ENCODE measurements around the gene FAM107B.

DNA sequence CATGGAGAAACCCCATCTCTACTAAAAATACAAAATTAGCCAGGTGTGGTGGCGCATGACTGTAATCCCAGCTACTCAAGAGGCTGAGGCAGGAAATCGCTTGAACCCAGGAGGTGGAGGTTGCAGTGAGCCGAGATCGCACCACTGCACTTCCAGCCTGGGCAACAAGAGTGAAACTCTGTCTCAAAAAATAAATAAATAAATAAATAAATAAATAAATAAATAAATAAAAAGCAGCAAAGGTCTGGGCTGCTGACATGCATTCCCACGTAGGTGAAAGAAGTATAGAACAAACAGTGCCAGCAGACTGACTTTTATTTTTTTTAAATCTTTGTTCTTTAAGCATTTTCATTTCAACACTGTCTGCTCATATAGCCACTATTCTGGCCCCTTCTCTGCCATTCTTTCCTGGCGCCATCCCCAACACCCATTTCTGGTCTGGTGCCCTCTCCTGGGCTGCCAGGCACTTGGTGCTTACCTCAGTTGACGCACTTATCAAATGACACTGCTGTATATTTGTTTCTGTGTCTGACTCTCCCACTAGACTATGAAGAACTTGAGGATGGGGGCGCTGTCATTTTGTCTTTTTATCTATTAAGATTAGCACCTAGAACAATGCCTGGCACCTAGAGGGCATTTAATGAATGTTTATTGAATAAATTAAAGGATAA, 15.6 kb downstream of the FAM107B start:
- TF ChIP-seq CTCF (IDR thresholded peaks at IDR 0.05) (no peak), POLR2A (IDR thresholded peaks at IDR 0.05) (no peak)

Measured in uterus (tissue), 2 donors.